NCI-H526 (cell line): Measurements from ENCODE around the gene DLG4.

ENCODE experiments used
- DNase-seq, 2 experiments: peaks; one replicate each; lab custom pipeline; 2025; lab: John Stamatoyannopoulos, UW

Gene DLG4

GRCh38 chr17:7219812-7220592, at the start of gene DLG4, which contains the start of gene ACADVL:
DLG4 (minus strand) TSS chr17:7219836.
ACADVL (plus strand) TSS chr17:7219938; CDS start chr17:7219985, 47 bp downstream.
- peak in 1 of 2 experiments; percentile 80 for DNase-seq

DNA sequence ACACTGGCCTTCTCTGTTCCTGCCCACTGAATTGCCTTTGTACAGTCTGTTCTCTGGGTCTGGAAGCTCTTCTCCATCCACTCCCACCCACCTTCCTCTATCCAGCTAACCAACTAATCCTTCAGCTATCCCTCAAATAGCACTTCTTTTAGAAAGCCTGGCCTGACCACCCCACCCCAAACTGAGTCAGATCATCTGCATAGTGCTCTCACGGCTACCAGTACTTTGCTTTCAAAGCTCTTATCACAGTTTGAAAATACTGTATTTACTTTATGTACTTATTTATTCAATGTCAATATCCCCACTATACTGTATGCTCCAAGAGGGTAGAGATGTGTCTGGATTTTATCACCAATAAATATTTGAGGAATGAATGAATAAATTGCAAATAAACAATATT, 47.1 kb upstream of the DLG4 start:
- no peak for DNase-seq

DNA sequence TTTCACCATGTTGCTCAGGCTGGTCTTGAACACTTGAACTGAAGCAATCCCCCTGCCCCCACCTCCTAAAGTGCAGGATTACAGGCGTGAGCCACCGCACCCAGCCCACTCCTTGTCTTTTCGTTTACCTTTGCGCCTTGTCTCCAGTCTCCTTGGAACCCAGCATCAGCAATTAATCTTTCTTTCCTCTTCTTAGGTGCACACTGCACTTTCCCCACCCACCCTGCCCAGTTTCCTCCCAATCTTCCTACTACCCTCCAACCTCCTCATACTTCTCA, 44.1 kb upstream of the DLG4 start:
- DNase-seq = no peak

DNA sequence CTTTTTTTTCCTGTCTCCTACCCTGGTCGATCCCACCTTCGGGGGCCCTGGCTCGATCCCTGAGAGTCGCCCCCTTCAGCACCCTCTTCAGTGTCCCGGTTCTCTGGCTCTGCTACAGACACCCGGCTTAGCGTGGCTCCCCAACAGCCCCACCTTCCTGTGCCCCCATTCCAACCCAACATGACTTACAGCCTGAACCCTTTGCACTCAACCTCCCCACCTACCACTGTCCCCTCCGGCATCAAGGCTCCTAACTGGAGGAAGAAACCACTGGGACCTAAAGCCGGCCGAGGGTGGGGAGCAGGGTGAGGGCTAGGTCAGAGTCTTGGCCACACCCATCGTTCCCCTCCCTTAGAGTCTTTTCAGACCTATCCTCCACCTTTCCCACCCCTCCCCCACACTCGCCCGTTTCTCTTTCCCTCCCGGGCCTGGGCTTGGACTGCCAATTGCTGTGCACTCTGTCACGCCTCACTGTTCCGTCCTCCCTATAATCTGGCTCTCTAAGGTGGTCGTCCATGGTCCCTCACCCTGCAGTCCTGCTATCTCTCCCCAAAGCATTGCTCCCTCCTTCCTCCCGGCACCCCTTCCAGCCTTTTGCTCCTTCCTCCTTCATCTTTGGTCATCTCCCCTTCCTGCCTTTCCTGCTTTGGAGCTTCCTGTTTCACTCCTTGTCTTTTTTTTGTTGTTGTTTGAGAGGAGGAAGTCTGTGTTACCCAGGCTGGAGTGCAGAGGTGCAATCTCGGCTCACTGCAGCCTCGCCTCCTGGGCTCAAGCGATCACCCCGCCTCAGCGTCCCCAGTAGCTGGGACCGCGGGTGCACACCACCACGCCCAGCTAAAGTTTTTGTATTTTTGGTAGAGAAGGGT, 43.5 kb upstream of the DLG4 start:
- DNase-seq = peak; percentile 34 to 70

- peak; percentile 65 to 91 for DNase-seq
Measured at GRCh38 chr17:7262192-7262934, 42.7 kb upstream of the DLG4 start, which contains the start of gene CLDN7. CLDN7 (minus strand) TSS chr17:7262478; CDS start chr17:7262043, 435 bp downstream.

- DNase-seq = peak in 1 of 2 experiments; percentile 38
Measured at GRCh38 chr17:7261379-7262191, 41.9 kb upstream of the DLG4 start.

GRCh38 chr17:7260651-7261378, 41.2 kb upstream of the DLG4 start:
- DNase-seq = peak in 1 of 2 experiments; percentile 61

DNA sequence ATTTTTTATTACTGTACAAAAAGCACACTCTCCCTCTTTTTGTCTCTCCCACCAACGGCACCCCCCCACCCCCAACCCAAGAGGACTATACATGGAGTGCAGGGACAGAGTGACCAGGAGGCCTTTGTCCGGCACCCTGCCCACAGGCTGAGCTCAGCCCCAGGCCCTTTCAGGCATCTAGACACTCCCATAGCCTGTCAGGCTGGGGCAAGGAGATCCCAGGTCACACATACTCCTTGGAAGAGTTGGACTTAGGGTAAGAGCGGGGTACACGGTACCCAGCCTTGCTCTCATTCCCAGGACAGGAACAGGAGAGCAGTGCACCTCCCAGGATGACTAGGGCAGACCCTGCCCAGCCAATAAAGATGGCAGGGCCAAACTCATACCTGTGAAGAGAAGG, 40.5 kb upstream of the DLG4 start:
- no peak for DNase-seq

GRCh38 chr17:7259555-7259889, 39.9 kb upstream of the DLG4 start:
- no peak for DNase-seq

- no peak for DNase-seq
Measured at GRCh38 chr17:7258731-7259554, 39.3 kb upstream of the DLG4 start.

- DNase-seq = no peak
Measured at GRCh38 chr17:7256766-7257456, 37.3 kb upstream of the DLG4 start.

GRCh38 chr17:7254511-7254910, 34.9 kb upstream of the DLG4 start:
- DNase-seq = no peak

DNA sequence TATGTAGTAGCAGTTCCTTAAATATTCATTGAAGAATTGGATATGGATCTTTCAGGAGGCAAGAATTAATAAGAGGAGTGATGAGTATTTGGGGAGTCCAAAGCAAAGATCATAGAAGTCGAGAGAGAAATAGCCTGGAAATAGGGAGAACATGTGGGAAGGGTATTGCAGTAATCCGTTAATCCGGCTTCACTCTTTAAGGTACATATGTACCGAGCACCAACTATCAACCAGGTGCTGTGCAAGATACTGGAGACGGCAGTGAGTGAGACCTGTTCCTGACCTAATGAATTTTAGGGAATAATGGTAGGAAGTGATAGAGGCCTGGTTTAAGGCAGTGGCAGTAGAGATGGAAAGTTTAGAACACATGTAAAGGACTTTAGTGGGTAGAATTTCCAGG, 33.4 kb upstream of the DLG4 start:
- DNase-seq = no peak

- peak; percentile 89 to 92 for DNase-seq
Measured at GRCh38 chr17:7252176-7253043, 32.8 kb upstream of the DLG4 start, which contains the start of gene ELP5. ELP5 (plus strand) TSS chr17:7252215; CDS start chr17:7252551, 336 bp downstream.

GRCh38 chr17:7251661-7252175, 32.1 kb upstream of the DLG4 start, which contains the start of gene CTDNEP1:
CTDNEP1 (minus strand) TSS chr17:7251734; CDS start chr17:7251296, 438 bp downstream.
- peak; percentile 95 for DNase-seq

DNA sequence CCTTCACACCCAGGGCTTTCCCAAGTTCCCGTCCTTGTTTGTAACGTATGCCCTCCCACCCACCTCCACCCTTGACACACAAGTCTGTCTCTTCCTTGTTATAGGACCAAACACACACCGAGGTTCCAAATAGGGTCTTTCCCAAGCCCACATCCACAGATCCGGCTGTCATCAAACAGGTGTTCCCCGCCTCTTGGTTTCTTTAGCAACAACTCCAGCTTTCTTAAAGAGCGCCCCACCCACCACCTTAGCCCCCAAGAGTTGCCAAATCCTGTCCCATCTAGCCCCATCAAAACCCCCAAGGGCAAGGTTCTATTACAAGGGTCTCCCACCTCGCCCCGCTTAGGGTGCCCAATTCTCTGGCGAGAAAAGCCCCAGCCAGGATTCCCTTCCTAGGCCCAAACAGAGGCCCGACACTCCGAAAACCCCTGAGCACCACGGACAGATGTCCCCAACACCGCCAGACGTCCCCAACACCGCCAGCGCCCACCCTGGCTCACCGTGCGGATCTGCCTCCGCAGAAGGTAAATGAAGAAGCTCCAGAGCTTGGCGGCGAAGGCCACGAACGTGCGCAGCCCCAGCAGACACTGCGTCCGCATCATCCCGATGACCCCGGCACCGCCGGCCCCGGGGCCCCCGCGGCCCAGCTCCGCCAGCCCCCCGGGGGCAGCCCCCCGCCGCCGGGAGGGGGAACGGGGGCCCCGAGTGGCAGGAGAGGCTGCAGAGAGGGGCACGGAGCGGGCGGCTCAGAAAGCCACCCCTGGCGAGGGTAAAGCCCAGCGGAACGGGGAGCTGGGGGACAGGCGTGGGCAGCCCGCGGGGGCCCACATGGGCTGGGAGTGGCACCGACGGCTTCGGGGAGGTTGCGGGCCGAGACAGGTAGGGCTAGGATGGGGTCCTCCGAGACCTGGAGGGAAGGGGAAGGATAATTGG, 31.3 kb upstream of the DLG4 start:
- no peak for DNase-seq

DNA sequence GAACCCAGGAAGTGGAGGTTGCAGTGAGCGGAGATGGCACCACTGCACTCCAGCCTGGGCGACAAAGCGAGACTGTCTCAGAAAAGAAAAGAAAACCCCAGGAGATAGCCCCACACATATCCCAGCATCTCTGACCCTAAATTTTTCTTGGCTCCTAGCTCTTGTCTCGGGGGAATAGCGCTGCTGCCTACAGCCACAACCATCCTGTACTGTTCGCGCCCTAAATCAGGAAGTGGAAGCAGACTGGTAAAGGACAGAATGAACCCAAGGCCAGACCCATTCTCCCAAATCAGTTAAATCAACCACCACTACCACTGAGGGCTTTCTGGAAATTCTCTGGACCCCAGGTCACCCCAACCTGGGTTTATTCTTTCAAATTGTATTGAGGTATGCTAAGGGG, 30.2 kb upstream of the DLG4 start:
- no peak for DNase-seq
